Testis (tissue), 3 donors: ENCODE measurements around the gene FYN. TPM values are rescaled to one million over a fixed set of nuclear protein-coding genes. Genes with fewer than 3 reads are reported as not detected.

ENCODE experiments used
- DNase-seq: peaks from one replicate; pipeline ENCODE4 v3.0.0-alpha.2; 2019
- H3K27ac ChIP-seq, 2 donors: fragments of 200-600 bp; sonication (generic); one replicate each; pipeline ENCODE4 v1.5.1; 2019
- H3K27me3 ChIP-seq: fragments of 200-600 bp; sonication (generic); one replicate; pipeline ENCODE4 v1.5.1; 2019
- H3K36me3 ChIP-seq: fragments of 200-600 bp; sonication (generic); one replicate; pipeline ENCODE4 v1.5.1; 2017; ENCODE audit warnings: low read depth; ENCODE audit errors: missing control alignments
- H3K4me1 ChIP-seq: fragments of 200-600 bp; sonication (generic); one replicate; pipeline ENCODE4 v1.5.1; 2019
- H3K4me3 ChIP-seq, 2 donors: fragments of 200-600 bp; sonication (generic); one replicate each; pipeline ENCODE4 v1.5.1; 2017 to 2019
- H3K9me3 ChIP-seq: fragments of 200-600 bp; sonication (generic); one replicate; pipeline ENCODE4 v1.5.1; 2017
- CTCF ChIP-seq, 3 experiments: fragments of 450-650 bp in 2 of 3; fragments of 200-600 bp in 1 of 3; sonication (generic) in 1 of 3; IDR thresholded peaks; one replicate each; pipeline ENCODE4 v1.5.1; 2016 to 2019; ENCODE audit warnings: antibody characterized with exemption in 3 of 3, mild to moderate bottlenecking in 2 of 3, moderate library complexity in 1 of 3
- POLR2A ChIP-seq: fragments of 450-650 bp; IDR thresholded peaks from one replicate; pipeline ENCODE4 v1.6.1; 2017; ENCODE audit warnings: antibody characterized with exemption, mild to moderate bottlenecking, moderate library complexity
- WGBS, 2 donors: methylation state at CpG; one replicate each; pipeline ENCODE4 v1.1.5; 2018; 5-methylcytosine and 5-hydroxymethylcytosine counted together
- intact Hi-C: fragments of 100-400 bp; cut with DNase I; formaldehyde crosslinking; loops from one replicate; pipeline ENCODE4 v1.15.1; 2023; ENCODE audit warnings: low total_unique reads
- polyA plus RNA-seq: library from polyadenylated mRNA; stranded (reverse); fragments of 350-450 nt; fragmentation: Illumina TruSeq; extraction: RNeasy Lipid Tissue Mini Kit (QIAGEN cat#74804); gene quantifications from one replicate; pipeline ENCODE4 v1.2.3, GENCODE V29; 2014; ENCODE audit warnings: low read depth, low replicate concordance; ENCODE audit not compliant: insufficient read depth
- total RNA-seq, 2 donors: library from RNA; depleted of rRNA; stranded (reverse); fragments of >200 nt; gene quantifications; one replicate each; pipeline ENCODE4 v1.2.3, GENCODE V29; 2016

FYN gene
- total and polyA plus RNA-seq, 3 donors from 2014 or later = 74.0 to 145 (median 104) TPM

GRCh38 chr6:111792914-111793700, 80.1 kb downstream of the FYN start:
- Histone ChIP-seq H3K4me3 (no peak overlapping the region), H3K27ac (no peak overlapping the region), H3K27me3 (no peaks in the 10 kb centered on the region), H3K4me1 (peaks cover 24% of the 10 kb centered on the region), H3K36me3 (no peaks in the 10 kb centered on the region), H3K9me3 (no peaks in the 10 kb centered on the region)
- 76 to 79% methylated on average over 10 of the region's 10 CpGs for WGBS, 2 donors
- no peak for TF ChIP-seq POLR2A
- TF ChIP-seq CTCF (IDR thresholded peaks at IDR 0.05) = no peak
- no peak for DNase-seq
- intact Hi-C loops = no loop called here

- intact Hi-C loops = no loop called here
- WGBS, 2 donors = 87 to 92% methylated on average over 2 of the region's 2 CpGs
- TF ChIP-seq CTCF (IDR thresholded peaks at IDR 0.05) (no peak), POLR2A (no peak)
- H3K4me1 ChIP-seq = peaks cover 25% of the 10 kb centered on the region
- H3K27me3 ChIP-seq = no peaks in the 10 kb centered on the region
- H3K9me3 ChIP-seq = no peaks in the 10 kb centered on the region
- H3K36me3 ChIP-seq = no peaks in the 10 kb centered on the region
- H3K27ac ChIP-seq = no peak overlapping the region
- DNase-seq = no peak
- H3K4me3 ChIP-seq = no peak overlapping the region
These were observed 81.0 kb downstream of the FYN start for GRCh38 chr6:111792241-111792640.

- H3K27me3 ChIP-seq = no peaks in the 10 kb centered on the region
- intact Hi-C loops = no loop called here
- no peak for DNase-seq
- no peak overlapping the region for H3K27ac ChIP-seq
- 33 to 46% methylated on average over 2 of the region's 2 CpGs for WGBS, 2 donors
- H3K36me3 ChIP-seq = no peaks in the 10 kb centered on the region
- no peak overlapping the region for H3K4me3 ChIP-seq
- peaks cover 25% of the 10 kb centered on the region for H3K4me1 ChIP-seq
- no peaks in the 10 kb centered on the region for H3K9me3 ChIP-seq
- TF ChIP-seq CTCF (IDR thresholded peaks at IDR 0.05) (no peak), POLR2A (no peak)
These were observed 81.8 kb downstream of the FYN start for GRCh38 chr6:111791415-111791814.

GRCh38 chr6:111789598-111789997, 83.7 kb downstream of the FYN start:
- Histone ChIP-seq H3K4me3 (no peak overlapping the region), H3K4me1 (peaks cover 32% of the 10 kb centered on the region), H3K36me3 (no peaks in the 10 kb centered on the region), H3K9me3 (no peaks in the 10 kb centered on the region), H3K27ac (peak overlapping the region in 1 of 2 donors; percentile 7), H3K27me3 (no peaks in the 10 kb centered on the region)
- intact Hi-C loops = no loop called here
- peak; percentile 50 for DNase-seq
- TF ChIP-seq CTCF (IDR thresholded peaks at IDR 0.05) (no peak), POLR2A (no peak)
- 15 to 49% methylated on average over 4 of the region's 4 CpGs for WGBS, 2 donors
